ENCODE data around the gene ARHGAP45. TPM values are rescaled to one million over a fixed set of nuclear protein-coding genes. Genes with fewer than 3 reads are reported as not detected.

The ARHGAP45 gene
- total RNA-seq, 1 donor from 2014 or later, result 20.7 TPM

GRCh38 chr19:1070576-1070930, 3.6 kb downstream of the ARHGAP45 start:
- no peak for DNase-seq (ENCODE audit: low spot score)

DNA sequence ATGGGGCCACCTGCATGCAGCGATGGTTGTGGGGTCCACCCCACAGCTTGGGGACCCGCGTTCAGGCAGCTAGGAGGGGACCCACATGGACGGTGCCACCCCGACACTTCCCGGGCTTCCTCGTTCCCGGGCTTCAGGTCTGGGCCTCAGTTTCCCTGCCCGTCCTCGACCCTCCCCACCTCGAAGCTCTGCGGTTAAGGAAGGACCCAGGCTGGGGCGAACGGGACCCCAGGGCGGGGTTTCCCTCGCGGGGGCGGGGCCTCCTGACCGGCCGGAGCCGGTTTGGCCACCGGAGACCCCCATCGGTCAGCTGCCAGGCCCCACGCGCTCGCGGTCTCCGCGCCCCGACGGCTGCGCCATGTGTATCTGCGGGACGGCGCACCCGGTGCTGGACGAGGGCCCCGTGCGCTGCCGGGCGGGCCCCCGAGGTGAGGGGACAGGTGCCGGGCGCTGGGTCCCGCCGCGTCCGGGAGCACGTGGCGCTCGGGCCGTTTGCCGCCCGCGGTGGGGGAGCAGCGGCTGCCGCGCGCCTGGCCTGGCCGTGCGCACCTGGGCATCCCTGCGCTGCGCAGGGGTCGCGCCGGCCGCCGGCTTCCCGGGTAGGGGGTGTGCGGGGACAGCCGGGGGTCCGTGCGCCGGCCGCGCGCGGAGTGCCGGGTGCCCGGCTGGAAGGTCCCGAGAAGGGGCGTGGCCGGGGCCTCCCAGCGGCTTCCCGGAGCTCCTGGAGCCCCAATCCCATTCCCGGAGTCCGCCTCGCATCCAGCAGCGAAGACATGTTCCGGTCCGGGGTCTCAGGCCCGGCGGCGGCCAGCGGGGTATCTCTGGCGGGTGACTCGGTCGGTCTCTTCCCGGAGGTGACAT, 4.2 kb downstream of the ARHGAP45 start:
- no peak for DNase-seq (ENCODE audit: low spot score)

DNA sequence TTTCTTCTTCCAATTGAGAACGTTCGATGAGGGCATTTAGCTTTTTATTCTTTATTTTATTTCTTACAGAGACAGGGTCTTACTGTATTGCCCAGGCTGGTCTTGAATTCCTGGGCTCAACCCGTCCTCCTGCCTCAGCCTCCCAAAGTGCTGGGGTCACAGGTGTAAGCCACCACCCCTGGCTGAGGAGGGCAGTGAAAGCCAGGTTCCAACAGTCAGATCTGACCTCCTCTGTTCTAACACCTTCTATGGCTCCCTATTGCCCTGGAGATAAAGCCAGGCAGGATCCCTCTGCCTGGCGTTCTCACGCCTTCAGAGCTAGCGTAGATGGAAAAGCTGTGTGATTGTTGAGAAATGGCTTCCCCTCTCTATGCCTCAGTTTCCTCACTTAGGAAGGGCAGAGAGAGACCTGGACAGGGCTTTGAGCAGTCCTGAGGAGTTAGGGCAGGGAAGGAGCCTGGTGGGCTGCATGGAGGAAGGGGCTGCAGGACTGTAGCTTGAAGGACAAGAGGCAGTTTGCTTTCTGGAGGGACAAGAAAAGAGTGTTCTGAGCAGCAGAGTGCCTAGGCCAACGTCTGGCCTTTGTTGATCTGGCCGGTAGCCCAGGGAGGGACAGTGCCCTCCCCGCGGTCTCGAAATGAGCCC, 5.5 kb downstream of the ARHGAP45 start:
- no peak for DNase-seq (ENCODE audit: low spot score)

DNA sequence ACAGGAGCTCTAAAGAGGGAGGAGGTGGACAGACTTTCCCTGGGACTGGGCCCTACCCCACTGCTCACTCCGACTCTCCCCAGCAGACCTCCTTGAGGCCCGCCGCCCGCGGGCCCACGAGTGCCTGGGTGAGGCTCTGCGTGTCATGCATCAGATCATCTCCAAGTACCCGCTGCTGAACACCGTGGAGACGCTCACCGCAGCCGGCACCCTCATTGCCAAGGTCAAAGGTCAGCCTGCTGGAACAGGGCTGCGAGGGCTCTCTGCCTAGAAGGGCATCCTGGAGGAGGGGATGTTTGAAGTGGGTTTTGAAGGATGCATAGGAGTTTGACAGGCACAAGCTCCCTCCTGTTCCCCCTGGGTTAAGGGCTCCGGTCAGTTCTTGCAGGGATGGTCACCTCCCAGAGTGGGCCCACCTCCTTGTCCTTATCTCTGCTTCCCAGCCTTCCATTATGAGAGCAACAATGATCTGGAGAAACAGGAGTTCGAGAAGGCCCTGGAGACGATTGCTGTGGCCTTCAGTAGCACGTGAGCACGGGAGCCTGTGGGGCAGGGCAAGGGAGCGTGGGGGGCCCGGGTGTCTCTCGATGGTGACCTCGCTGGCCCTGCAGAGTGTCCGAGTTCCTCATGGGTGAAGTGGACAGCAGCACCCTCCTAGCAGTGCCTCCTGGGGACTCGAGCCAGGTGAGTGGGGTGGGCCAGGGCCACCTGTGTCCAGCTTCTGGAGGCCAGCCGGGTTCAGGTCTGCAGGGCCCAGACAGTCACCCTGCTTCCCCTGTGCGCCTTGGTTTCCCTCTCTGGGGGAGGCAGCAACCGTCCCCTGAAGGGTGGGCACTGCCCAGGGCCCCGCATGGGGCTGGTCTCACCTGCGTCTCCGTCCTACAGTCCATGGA, 6.3 kb downstream of the ARHGAP45 start:
- no peak for DNase-seq (ENCODE audit: low spot score)

- no peak for DNase-seq (ENCODE audit: low spot score)
These were observed 7.1 kb downstream of the ARHGAP45 start for GRCh38 chr19:1073956-1074517.

DNA sequence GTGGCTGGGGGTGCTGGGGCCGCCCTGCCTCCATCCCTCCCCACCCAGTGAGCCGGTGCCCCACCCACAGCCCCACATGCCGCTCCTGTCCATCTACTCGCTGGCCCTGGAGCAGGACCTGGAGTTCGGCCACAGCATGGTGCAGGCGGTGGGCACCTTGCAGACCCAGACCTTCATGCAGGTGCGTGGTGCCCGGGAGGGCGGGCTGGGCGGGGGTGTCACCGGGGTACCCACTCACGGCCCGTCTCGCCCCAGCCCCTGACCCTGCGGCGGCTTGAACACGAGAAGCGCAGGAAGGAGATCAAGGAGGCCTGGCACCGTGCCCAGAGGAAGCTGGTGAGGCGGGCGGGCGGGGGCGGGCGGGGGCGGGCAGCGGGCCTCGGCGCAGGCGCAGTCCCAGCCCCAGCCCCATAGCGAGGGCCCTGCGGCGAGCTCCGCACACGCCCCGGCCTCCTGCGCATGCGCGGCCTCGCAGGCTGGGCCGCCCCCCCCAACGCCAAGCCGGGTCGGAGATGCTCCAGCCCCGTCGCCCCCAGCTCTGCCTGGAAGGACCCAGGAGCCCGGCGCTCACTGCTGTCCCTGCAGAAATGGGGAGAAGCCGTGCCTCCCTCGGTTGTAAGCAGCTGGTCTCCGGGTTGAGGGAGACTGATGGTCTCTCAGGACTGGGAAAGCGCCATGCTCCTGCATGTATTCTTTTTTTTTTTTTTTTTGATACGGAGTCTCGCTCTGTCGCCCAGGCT, 7.7 kb downstream of the ARHGAP45 start:
- DNase-seq (ENCODE audit: low spot score), result peak; percentile 89

DNA sequence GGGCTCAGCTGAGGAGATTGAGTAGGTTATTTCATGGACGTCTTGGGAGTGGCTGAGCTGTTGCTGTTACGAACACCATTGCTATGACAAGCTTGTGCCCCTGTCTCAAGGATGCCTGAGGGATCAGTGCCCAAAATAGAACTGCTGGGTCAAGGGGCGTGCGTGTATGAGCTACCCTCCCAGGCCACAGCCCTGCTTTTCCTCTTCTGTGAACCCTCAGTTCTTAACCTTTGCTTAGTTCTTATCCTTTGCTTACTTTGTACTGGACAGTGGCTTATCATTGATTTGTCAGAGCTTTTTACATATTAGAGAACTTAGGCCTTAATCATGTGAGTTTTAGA, 9.0 kb downstream of the ARHGAP45 start:
- no peak for DNase-seq (ENCODE audit: low spot score)

DNA sequence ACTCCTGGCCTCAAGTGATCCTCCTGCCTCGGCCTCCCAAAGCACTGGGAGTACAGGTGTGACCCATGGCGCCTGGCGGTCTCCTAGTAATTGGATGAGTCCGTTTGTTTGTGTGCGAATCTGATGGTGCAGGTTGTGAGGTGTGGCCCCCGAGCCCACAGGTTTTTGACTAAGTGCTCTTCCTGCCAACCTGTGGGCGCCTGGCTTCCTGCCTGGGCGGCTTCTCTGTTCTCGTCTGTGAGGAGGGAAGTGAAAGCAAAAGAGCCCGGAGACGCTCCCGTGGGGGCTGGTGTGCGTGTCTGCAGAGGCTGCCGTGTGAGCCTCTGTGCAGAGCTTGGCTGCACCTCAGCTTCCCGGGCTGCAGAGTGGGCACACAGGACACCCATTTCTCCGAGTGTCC, 10.0 kb downstream of the ARHGAP45 start:
- peak; percentile 79 for DNase-seq (ENCODE audit: low spot score)

GRCh38 chr19:1079566-1080111, 12.7 kb downstream of the ARHGAP45 start:
- no peak for DNase-seq (ENCODE audit: low spot score)

GRCh38 chr19:1080360-1081161, 13.6 kb downstream of the ARHGAP45 start:
- no peak for DNase-seq (ENCODE audit: low spot score)

- DNase-seq (ENCODE audit: low spot score), result no peak
These were observed 14.6 kb downstream of the ARHGAP45 start for GRCh38 chr19:1081301-1082164.

DNA sequence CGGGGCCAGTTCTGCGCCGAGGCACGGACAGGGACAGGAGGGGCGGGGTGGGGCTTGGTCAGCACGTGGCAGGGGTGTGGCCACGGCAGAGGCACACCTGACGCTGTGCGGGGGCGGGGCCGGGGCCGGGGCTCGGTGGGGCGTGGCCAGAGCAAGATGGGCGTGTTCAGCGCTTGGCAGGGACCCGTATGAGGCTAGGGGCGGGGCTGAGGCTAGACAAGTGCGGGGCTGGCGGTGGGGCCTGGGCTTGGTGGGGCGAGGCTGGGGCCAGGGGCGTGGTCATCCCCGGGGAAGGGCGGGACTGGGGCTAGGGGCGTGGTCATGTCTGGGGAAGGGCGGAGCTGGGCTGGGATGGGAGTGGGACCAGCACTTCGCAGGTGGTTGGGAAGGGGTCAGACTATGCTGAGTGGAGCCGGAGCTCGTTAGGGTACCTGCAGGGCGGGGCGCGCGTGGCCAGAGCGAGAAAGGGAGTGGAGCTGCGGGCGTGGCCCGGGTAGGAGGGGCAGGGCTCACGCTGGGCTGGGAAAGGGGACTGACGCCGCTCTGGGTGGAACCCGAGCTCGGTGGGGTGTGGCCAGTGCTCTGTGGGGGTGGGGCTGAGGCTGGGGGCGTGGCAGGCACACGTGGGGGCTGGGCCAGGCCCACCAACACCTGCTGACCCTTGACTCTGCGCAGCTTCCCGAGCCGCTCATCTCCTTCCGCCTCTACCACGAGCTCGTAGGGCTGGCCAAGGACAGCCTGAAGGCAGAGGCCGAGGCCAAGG, 15.4 kb downstream of the ARHGAP45 start:
- DNase-seq (ENCODE audit: low spot score), result peak; percentile 88

DNA sequence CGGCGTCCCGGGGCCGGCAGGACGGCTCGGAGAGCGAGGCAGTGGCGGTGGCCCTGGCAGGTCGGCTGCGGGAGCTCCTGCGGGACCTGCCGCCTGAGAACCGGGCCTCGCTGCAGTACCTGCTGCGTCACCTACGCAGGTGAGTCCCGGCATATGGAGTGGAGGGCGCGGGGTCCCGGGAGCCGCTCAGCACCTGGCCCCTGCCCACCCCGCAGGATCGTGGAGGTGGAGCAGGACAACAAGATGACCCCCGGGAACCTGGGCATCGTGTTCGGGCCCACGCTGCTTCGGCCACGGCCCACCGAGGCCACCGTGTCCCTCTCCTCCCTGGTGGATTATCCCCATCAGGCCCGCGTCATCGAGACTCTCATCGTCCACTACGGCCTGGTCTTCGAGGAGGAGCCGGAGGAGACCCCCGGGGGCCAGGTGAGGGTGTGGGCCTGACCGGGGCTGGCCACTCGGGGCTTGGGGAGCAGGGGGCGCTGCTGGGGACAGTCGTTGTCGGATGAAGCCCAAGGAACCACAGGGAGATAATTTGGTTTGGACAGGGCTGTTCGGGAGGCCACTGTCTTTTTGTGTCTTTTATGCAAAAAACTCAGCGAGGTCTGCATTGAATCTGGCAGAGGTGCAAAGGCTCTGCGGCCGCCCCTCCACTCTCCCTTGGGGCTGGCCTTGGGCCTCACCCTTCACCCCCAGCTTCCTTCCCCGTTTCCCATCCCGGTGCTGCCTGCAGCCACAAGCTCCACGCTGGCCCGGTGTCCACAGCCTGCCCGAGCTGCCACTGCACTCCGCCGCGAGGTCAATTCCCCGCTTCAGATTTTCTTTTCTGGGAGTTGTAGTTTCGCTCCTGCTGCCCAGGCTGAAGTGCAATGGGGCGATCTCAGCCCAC, 16.2 kb downstream of the ARHGAP45 start:
- no peak for DNase-seq (ENCODE audit: low spot score)

- DNase-seq (ENCODE audit: low spot score), result no peak
These were observed 17.3 kb downstream of the ARHGAP45 start for GRCh38 chr19:1084024-1084868.

DNA sequence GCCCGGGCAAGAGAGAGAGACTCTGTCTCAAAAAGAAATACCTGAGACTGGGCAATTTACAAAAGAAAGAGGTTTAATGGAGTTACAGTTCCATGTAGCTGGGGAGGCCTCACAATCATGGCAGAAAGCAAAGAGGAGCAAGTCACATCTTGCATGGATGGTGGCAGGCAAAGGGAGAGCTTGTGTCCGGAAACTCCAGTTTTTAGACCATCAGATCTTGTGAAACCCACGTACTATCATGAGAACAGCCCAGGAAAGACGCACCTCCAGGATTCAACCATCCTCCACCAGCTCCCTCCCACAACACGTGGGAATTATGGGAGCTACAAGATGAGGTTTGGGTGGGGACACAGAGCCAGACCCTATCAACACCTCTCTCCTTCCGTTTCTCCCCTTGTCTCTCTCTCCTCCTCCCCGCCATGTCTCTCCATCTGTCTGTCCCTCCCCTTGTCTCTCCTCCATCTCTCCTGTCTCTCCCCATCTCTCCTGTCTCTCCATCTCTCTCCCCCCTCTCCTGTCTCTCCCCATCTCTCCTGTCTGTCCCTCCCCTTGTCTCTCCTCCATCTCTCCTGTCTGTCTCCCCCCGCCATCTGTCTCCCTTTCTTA, 18.2 kb downstream of the ARHGAP45 start:
- no peak for DNase-seq (ENCODE audit: low spot score)
